ENCODE results near the gene BICC1. TPM values are rescaled to one million over a fixed set of nuclear protein-coding genes. Genes with fewer than 3 reads are reported as not detected.

Gene BICC1
- total RNA-seq, 1 experiment from 2014 or later: 0.67 TPM

GRCh38 chr10:58661336-58661735 is 148.7 kb downstream of the BICC1 start:
- in situ Hi-C loops (cut with HindIII; ENCODE audit: low pct_unique_long_range_greater_than_20kb, low sequenced_read_pairs) (no loop called here), intact Hi-C loops (cut with micrococcal nuclease; ENCODE audit: unreplicated experiment) (no loop called here)
- no peak overlapping the region for H3K4me3 ChIP-seq (ENCODE audit: low read depth in 2 of 2, low read length in 2 of 2)
- ATAC-seq (no peak), DNase-seq (ENCODE audit: low read depth, low spot score) (no peak)
- CTCF ChIA-PET: no interaction called here
- no TSS peak for BruUV-seq (replicated peaks)
- H3K27me3 ChIP-seq (ENCODE audit: control insufficient read depth, insufficient read depth, low read length): no peaks in the 10 kb centered on the region
- no peak overlapping the region for H3K27ac ChIP-seq (ENCODE audit: low read length)
- no peaks in the 10 kb centered on the region for H3K4me1 ChIP-seq (ENCODE audit: control insufficient read depth, insufficient read depth, low read length)
- H3K36me3 ChIP-seq (ENCODE audit: control insufficient read depth, insufficient read depth, low read length): no peaks in the 10 kb centered on the region
- TF ChIP-seq POLR2AphosphoS5 (IDR thresholded peaks at IDR 0.05; ENCODE audit: low read depth, low read length) (no peak), TCF7L2 (IDR thresholded peaks at IDR 0.05; ENCODE audit: low read depth, low read length) (no peak), REST (IDR thresholded peaks at IDR 0.05; ENCODE audit: insufficient read depth in 1 of 2, low read depth in 2 of 2, low read length in 1 of 2) (no peak), CTCF (IDR thresholded peaks at IDR 0.05) (no peak), SIN3A (IDR thresholded peaks at IDR 0.05; ENCODE audit: borderline replicate concordance, insufficient read depth, low read depth, low read length) (no peak)
- POLR2A ChIA-PET: no interaction called here
- H3K9me3 ChIP-seq (ENCODE audit: control insufficient read depth, insufficient read depth, low read depth, low read length): peaks cover 5% of the 10 kb centered on the region; the same call in 1 of the 2 replicates

- BruUV-seq (replicated peaks): no TSS peak
- no peaks in the 10 kb centered on the region for H3K36me3 ChIP-seq (ENCODE audit: control insufficient read depth, insufficient read depth, low read length)
- TF ChIP-seq SIN3A (IDR thresholded peaks at IDR 0.05; ENCODE audit: borderline replicate concordance, insufficient read depth, low read depth, low read length): no peak
- TF ChIP-seq TCF7L2 (IDR thresholded peaks at IDR 0.05; ENCODE audit: low read depth, low read length): no peak
- TF ChIP-seq CTCF (IDR thresholded peaks at IDR 0.05): no peak
- TF ChIP-seq REST (IDR thresholded peaks at IDR 0.05; ENCODE audit: insufficient read depth in 1 of 2, low read depth in 2 of 2, low read length in 1 of 2): no peak
- TF ChIP-seq POLR2AphosphoS5 (IDR thresholded peaks at IDR 0.05; ENCODE audit: low read depth, low read length): no peak
- in situ Hi-C loops (cut with HindIII; ENCODE audit: low pct_unique_long_range_greater_than_20kb, low sequenced_read_pairs) (no loop called here), intact Hi-C loops (cut with micrococcal nuclease; ENCODE audit: unreplicated experiment) (no loop called here)
- no peaks in the 10 kb centered on the region for H3K27me3 ChIP-seq (ENCODE audit: control insufficient read depth, insufficient read depth, low read length)
- ATAC-seq (no peak), DNase-seq (ENCODE audit: low read depth, low spot score) (no peak)
- H3K4me1 ChIP-seq (ENCODE audit: control insufficient read depth, insufficient read depth, low read length): no peaks in the 10 kb centered on the region
- CTCF ChIA-PET: no interaction called here
- POLR2A ChIA-PET: no interaction called here
- peaks cover 5% of the 10 kb centered on the region; the same call in 1 of the 2 replicates for H3K9me3 ChIP-seq (ENCODE audit: control insufficient read depth, insufficient read depth, low read depth, low read length)
- no peak overlapping the region for H3K4me3 ChIP-seq (ENCODE audit: low read depth in 2 of 2, low read length in 2 of 2)
- H3K27ac ChIP-seq (ENCODE audit: low read length): no peak overlapping the region
These were observed 149.2 kb downstream of the BICC1 start for GRCh38 chr10:58661902-58662301.
